ENCODE data around the gene NSMCE1. TPM values are rescaled to one million over a fixed set of nuclear protein-coding genes. Genes with fewer than 3 reads are reported as not detected.

NSMCE1 gene
- total and polyA plus RNA-seq, 4 donors = 16.5 to 39.0 (median 21.7) TPM

DNA sequence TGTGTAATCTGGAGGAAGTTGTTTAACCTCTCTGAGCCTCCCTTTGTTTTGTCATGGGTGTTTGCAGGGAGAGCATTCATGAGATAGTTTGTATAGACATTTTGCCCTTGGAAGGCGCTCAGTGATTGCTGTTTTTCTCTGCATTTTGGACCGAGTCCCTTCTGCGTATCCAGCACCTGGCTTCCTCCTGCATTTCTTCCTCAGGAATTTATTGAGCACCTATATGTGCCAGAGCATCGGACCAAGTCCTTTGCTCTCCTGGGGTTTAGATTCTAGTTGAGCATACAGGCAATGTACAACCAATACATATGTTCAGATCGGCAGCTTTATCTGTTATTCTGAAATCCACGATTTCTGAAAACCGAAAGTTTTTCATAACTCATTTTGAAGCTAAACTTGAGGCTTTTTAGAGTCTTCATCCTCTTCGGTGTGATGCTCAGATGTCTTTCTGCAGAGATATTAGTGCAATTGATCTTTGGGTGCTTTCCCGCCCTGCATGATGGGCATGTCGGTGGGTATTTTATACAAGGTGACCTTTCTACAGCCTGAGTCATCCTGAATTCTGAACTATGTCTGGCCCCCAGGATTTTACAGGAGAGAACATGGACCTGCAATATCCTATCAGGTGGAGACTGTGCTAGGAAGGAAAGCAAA, 49.3 kb upstream of the NSMCE1 start:
- 78% methylated on average over 10 of the region's 10 CpGs for WGBS
- H3K27ac ChIP-seq (ENCODE audit: low read depth in 1 of 2, low read length in 2 of 2) = peak overlapping the region; percentile 97 to 99
- H3K9me3 ChIP-seq (ENCODE audit: control insufficient read depth in 4 of 4, low read length in 3 of 4) = no peaks in the 10 kb centered on the region
- peaks cover 20 to 72% (median 61%) of the 10 kb centered on the region in 4 donors for H3K4me1 ChIP-seq (ENCODE audit: control insufficient read depth in 4 of 4, insufficient read depth in 4 of 4, low read length in 3 of 4)
- TF ChIP-seq GABPA (IDR thresholded peaks at IDR 0.05 in 1 of 2, conservative IDR thresholded peaks at IDR 0.05 in 1 of 2) (no peak), HNF4G (IDR thresholded peaks at IDR 0.05) (no peak), FOXA2 (IDR thresholded peaks at IDR 0.05) (no peak), YY1 (IDR thresholded peaks at IDR 0.05) (no peak), NR2F2 (IDR thresholded peaks at IDR 0.05) (no peak)
- TF ChIP-seq, protein P1, sequence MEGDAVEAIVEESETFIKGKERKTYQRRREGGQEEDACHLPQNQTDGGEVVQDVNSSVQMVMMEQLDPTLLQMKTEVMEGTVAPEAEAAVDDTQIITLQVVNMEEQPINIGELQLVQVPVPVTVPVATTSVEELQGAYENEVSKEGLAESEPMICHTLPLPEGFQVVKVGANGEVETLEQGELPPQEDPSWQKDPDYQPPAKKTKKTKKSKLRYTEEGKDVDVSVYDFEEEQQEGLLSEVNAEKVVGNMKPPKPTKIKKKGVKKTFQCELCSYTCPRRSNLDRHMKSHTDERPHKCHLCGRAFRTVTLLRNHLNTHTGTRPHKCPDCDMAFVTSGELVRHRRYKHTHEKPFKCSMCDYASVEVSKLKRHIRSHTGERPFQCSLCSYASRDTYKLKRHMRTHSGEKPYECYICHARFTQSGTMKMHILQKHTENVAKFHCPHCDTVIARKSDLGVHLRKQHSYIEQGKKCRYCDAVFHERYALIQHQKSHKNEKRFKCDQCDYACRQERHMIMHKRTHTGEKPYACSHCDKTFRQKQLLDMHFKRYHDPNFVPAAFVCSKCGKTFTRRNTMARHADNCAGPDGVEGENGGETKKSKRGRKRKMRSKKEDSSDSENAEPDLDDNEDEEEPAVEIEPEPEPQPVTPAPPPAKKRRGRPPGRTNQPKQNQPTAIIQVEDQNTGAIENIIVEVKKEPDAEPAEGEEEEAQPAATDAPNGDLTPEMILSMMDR (IDR thresholded peaks at IDR 0.05; ENCODE audit: low read depth, low read length, missing input control) = no peak
- H3K27me3 ChIP-seq (ENCODE audit: control insufficient read depth in 4 of 4, insufficient read depth in 4 of 4, low read length in 3 of 4) = no peaks in the 10 kb centered on the region
- no peak for DNase-seq (ENCODE audit: low spot score)
- peak overlapping the region in 1 of 2 donors; percentile 67 for H3K9ac ChIP-seq (ENCODE audit: low read depth in 1 of 2, low read length in 2 of 2)
- no peak overlapping the region for H3K4me3 ChIP-seq (ENCODE audit: low read depth in 1 of 3, low read length in 3 of 3)
- peaks cover 0 to 10% (median 0%) of the 10 kb centered on the region in 4 donors for H3K36me3 ChIP-seq (ENCODE audit: control insufficient read depth in 4 of 4, insufficient read depth in 3 of 4, low read depth in 1 of 4, low read length in 3 of 4)

DNA sequence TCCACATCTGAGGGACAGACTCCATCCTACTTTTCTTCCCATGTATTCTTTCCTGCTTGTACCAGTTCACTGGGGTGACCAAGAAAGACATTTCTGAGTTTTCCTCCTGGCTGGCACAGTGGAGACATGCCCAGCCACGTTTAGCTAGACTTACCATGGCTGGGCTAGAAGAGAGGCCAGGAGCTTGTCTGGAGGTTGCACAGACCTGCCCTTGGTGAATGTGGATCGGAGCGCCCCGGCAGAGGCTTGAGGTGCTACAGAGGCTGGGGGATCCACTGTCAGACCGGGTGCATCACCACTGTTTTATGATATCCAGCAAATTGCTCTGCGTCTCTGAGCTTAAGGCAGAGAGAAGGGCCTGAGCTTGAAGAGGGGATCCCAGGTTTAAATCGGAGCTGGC, 48.7 kb upstream of the NSMCE1 start:
- no peaks in the 10 kb centered on the region for H3K9me3 ChIP-seq (ENCODE audit: control insufficient read depth in 4 of 4, low read length in 3 of 4)
- H3K27me3 ChIP-seq (ENCODE audit: control insufficient read depth in 4 of 4, insufficient read depth in 4 of 4, low read length in 3 of 4) = no peaks in the 10 kb centered on the region
- H3K4me3 ChIP-seq (ENCODE audit: low read depth in 1 of 3, low read length in 3 of 3) = no peak overlapping the region
- H3K27ac ChIP-seq (ENCODE audit: low read depth in 1 of 2, low read length in 2 of 2) = peak overlapping the region; percentile 97 to 99
- H3K4me1 ChIP-seq (ENCODE audit: control insufficient read depth in 4 of 4, insufficient read depth in 4 of 4, low read length in 3 of 4) = peaks cover 21 to 72% (median 61%) of the 10 kb centered on the region in 4 donors
- no peak for TF ChIP-seq GABPA (IDR thresholded peaks at IDR 0.05 in 1 of 2, conservative IDR thresholded peaks at IDR 0.05 in 1 of 2)
- TF ChIP-seq, protein P1 (IDR thresholded peaks at IDR 0.05; ENCODE audit: low read depth, low read length, missing input control) = no peak
- no peak for TF ChIP-seq YY1 (IDR thresholded peaks at IDR 0.05)
- TF ChIP-seq SP1 (IDR thresholded peaks at IDR 0.05) = no peak
- TF ChIP-seq, protein P2, sequence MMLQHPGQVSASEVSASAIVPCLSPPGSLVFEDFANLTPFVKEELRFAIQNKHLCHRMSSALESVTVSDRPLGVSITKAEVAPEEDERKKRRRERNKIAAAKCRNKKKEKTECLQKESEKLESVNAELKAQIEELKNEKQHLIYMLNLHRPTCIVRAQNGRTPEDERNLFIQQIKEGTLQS (IDR thresholded peaks at IDR 0.05) = no peak
- TF ChIP-seq FOXA2 (IDR thresholded peaks at IDR 0.05) = no peak
- TF ChIP-seq, protein P3, sequence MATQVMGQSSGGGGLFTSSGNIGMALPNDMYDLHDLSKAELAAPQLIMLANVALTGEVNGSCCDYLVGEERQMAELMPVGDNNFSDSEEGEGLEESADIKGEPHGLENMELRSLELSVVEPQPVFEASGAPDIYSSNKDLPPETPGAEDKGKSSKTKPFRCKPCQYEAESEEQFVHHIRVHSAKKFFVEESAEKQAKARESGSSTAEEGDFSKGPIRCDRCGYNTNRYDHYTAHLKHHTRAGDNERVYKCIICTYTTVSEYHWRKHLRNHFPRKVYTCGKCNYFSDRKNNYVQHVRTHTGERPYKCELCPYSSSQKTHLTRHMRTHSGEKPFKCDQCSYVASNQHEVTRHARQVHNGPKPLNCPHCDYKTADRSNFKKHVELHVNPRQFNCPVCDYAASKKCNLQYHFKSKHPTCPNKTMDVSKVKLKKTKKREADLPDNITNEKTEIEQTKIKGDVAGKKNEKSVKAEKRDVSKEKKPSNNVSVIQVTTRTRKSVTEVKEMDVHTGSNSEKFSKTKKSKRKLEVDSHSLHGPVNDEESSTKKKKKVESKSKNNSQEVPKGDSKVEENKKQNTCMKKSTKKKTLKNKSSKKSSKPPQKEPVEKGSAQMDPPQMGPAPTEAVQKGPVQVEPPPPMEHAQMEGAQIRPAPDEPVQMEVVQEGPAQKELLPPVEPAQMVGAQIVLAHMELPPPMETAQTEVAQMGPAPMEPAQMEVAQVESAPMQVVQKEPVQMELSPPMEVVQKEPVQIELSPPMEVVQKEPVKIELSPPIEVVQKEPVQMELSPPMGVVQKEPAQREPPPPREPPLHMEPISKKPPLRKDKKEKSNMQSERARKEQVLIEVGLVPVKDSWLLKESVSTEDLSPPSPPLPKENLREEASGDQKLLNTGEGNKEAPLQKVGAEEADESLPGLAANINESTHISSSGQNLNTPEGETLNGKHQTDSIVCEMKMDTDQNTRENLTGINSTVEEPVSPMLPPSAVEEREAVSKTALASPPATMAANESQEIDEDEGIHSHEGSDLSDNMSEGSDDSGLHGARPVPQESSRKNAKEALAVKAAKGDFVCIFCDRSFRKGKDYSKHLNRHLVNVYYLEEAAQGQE (IDR thresholded peaks at IDR 0.05) = no peak
- TF ChIP-seq NR2F2 (IDR thresholded peaks at IDR 0.05) = no peak
- TF ChIP-seq HNF4G (IDR thresholded peaks at IDR 0.05) = no peak
- TF ChIP-seq RAD21 (IDR thresholded peaks at IDR 0.05) = no peak
- TF ChIP-seq HNF4A (conservative IDR thresholded peaks at IDR 0.05) = no peak
- no peak for TF ChIP-seq JUND (IDR thresholded peaks at IDR 0.05)
- TF ChIP-seq EGR1 (IDR thresholded peaks at IDR 0.05; ENCODE audit: low read depth in 2 of 2) = no peak
- WGBS = 72% methylated on average over 7 of the region's 7 CpGs
- H3K36me3 ChIP-seq (ENCODE audit: control insufficient read depth in 4 of 4, insufficient read depth in 3 of 4, low read depth in 1 of 4, low read length in 3 of 4) = peaks cover 0 to 10% (median 0%) of the 10 kb centered on the region in 4 donors
- DNase-seq (ENCODE audit: low spot score) = no peak
- peak overlapping the region; percentile 69 to 75 for H3K9ac ChIP-seq (ENCODE audit: low read depth in 1 of 2, low read length in 2 of 2)
